NCI-H82 treated with DMSO at 0.1 percent for 48 hours (cell line): ENCODE data around the gene DCTD.

Experiments
- DNase-seq: peaks from one replicate; lab custom pipeline; 2025; ENCODE audit not compliant: unreplicated experiment; lab: John Stamatoyannopoulos, UW

Gene DCTD

DNA sequence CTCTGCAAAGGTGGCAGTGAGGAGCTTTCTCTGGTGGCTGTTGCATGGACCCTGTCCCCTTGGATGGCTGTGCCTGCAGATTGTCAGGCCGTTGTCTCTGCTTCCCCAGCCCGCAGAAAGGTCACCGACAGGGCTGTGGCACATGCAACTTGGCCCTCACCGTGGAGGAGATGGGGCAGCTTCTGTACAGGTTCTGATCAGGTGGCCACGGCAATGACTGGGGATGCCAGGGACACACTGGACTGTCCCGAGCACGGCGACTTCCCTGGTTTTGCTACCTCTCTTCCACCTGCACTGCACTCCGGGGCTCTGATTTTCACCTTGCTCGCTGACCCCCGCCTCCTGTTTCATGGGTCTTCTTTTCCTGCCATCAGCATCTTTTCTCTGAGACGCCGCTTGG, 43.5 kb downstream of the DCTD start:
- no peak for DNase-seq

DNA sequence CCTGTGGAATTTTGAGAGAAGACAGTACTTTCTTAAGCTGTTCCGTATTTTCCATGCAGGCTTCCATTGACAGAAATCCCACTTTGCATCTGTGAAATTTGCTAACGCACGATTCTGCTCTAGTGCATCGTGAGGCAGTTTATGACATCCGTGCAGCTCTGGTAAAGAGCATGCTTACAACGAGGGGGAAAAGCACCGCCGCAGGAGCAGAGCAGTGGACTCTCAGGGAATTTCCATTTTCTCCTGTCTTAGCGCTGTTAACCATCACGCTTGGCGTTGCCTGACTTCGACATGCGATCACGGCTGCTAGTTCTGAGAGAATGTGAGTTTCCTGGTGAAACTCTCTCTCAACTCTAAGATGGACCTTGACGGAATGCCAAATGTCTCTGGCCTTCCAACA, 43.9 kb downstream of the DCTD start:
- DNase-seq, result no peak

DNA sequence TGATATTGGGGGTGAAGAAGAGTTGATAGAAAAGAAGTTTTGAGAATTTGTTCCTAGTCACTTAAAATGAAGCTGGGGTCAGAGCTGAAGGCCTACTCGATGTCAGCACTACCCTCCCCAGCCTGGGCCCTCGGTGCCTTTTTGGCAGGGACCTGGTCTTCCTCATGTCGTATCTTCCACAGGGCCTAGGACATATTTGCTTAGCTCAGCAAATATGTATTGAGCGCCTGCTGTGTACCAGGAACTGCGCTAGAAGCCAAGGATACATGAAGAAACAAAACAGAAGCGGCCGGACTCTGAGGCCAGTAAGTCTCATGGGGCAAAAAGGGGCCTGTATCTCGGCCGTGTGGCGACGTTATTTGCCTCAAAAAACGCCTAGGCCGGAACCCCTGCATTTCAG, 44.3 kb downstream of the DCTD start:
- no peak for DNase-seq

DNA sequence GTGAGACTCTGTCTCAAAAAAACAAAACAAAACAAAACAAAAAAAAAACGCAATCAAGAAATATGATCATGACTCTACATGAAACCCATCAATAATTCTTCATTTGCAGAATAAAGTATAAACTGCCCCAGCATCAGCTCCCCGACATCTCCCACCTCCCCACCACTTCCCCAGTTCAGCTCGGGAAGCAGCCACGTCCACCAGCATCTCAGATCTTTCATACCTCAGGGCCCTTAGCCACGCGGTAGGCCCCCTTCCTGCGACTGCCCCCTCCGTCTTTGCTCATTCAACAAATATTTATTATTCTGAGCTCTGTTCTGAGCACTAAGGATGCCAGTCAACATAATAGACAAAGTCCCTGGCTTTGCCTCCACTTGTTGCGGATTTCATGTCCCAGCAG, 45.6 kb downstream of the DCTD start:
- no peak for DNase-seq

DNA sequence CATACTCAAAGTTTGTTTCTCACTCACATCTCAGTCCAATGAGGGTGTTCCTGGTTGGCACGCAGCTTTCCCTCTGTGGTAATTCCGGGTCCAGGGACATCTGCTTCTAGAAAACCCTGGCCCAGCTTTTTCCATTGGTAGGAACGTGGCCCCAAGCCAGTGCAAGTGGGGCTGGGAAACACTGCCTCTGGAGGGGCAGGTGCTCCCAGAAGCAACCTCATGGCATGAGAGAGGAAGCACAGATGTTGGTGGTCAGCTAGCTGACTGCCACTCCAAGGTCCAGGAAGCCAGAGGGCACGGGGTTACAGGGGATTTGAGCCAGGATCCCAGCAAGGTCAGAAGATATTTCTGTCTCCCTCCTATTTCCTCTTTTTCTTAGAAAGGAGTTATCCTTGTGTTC, 47.5 kb downstream of the DCTD start:
- no peak for DNase-seq

DNA sequence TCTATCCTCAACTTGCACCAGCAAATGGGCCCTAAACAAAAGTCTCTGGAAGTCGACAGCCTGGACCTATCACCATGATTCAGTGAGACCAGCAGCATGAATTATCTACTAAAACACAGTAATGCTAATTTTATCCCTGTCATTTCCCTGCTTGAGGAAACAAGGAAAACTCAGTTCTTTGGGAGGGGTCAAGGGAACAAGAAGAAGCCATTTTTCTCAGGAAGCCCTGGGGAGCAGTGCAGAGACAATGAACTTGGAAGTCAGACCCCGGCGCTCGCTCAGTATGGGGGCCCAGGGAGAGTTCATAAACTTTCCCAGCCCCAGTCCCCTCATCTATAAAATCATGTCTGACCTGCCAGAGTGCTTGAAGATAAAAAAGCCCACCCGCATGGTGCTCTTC, 50.4 kb downstream of the DCTD start:
- DNase-seq, result no peak

DNA sequence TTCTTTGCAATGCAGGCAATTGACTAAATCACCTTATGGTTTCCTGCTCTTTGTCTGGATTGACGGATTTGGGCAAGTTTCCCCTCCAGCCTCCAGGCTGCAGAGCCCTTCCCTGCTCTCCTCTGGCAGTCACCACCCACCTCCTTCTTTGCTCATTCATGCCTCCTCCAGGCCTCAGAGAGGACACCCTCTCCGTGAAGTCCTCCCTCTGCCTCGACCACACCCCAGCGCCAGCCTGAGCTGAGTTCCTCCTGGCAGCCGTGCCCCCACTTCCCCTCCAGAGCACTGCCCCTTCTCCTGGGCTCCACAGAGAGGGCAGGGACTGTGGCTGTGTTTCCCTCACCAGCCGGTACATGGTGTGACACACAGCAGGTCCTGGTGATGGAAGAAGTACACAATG, 53.7 kb downstream of the DCTD start:
- no peak for DNase-seq

DNA sequence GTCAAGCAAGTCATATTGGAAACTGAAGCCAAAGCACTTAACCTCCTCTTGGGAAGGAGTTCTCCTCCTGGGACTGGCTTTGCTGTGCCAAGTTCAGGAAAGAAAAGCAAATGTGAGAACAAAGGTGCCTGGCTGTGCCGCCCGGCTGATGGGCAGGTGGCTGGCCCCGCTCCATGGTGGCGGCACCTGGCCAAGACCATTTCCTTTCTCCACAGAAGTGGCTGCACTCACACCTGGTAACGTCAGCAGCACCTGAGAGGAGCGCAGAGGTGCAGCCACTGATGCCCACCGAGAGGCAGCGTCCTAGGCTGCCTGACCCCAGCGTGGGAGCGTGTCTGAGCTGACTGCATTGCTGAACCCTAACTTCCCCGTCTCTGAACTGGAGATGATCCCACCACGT, 54.3 kb downstream of the DCTD start:
- DNase-seq, result no peak

DNA sequence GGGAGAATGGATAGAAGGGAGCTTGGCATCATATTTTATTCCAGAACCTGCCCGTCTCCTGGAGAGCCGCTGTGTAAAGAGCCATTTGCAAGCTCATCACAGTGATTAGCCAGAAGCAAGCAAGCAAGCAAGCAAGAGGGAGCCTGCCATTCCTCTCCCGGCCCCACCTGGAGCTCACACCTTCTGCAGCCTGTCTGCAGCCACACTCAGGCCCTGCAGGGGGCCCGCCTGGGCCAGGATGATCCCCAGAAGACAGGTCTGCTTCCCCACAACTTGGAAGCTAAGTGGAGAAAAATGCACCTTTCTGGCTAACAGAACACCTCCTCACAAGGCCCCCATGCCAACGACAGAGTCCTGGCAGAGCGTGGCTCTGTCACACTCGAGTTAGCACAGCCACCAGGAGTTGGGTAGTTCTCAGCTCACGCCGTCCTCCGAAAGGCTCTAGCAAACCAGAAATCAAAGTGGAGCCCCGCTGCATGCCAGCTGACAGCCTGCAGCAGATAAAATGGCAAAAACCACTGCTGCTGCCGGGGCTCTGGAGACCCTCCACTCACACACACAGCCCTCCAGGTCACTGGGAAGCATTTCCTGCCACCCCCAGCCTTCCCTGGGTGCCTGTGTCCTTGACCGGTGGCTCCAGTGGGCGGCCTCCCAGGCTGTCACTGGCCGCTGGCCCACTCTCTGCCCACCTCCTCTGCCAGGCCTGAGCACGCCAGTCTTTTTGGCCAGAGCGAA, 54.9 kb downstream of the DCTD start:
- no peak for DNase-seq

DNA sequence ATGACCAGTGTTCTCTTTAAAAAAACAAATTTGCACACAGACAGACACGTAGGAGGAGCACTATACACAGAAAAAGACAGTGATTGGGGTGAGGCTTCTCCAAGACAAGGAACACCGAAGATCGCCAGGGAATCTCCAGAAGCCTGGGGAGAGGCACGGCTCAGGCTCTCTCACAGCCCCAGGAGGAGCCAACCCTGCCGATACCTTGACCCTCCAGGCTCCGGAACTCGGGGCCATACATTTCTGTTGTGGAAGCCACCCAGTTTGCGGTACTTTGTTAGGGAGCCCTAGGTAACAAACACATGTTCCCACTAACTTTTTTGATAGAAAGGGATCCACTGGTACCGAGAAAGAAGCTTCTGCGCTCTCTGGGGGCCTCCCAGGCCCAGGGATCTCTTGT, 55.8 kb downstream of the DCTD start:
- DNase-seq, result no peak

DNA sequence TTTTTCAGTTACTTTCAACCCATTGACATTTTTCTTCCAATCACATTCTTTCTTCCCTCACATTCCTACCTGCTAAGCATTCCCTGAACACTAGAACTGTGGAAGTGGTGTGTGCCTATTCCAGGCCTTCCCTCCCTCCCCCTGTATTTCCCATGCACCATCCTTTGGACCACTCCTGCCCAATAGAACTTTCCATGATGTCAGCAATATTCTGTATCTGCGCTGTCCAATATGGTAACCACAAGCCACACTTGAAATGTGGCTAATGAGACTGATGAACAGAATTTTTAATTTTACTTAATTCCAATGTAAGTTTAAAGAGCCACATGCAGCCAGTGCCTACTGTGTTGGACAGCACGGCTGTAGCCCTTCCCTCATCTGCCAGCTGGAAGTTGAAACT, 57.5 kb downstream of the DCTD start:
- DNase-seq, result no peak

DNA sequence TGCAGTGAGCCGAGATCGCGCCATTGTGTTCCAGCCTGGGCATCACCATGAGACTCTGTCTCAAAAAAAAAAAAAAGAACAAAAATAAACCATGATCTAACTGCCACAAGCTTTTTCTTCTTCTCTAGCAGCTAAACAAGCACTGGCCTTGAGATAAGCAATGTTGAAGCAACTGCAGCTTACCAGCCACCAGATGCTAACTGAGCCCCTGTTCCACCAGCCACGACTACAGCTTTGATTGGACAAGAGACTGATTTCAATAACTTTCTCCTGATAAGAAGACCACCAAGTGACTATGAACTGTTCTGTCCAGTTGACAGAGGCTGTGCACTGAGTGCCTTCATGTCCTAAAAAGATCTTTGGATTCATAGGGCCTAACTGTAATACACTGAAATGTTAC, 58.5 kb downstream of the DCTD start:
- no peak for DNase-seq

DNA sequence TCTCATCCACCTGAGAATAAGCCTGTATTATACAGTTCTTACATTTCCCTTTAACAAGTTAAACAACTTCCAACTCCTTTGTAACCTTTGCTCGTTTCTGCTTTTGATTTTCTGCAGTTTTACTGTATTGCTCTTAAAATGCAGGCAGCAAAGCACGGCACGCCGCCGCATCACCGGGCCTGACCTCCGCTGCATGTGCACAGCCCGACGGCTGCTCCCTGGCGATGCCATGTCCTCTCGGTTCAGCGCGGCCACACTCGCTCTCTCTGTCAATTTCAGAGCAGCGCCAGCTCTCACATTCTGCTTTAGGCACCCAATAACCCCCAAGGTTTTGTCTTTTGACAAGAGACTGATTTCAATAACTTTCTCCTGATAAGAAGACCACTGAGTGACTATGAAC, 60.3 kb downstream of the DCTD start:
- DNase-seq, result no peak

DNA sequence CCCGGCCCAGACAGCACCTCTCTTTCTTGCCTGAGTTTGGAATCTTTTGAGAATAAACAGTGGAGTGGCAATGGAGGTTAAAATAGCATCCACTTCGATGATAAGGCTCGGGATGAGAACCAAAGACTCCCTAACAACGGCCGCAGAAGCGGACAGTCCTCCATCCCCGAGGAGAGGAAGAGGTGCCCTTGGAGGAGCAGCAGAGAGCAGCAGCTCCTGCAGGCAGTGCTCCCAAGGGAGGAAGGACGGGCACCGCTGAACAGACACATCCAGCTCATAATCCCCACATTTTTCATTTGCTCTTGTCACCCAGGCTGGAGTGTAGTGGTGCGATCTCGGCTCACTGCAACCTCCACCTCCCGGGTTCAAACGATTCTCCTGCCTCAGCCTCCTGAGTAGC, 61.3 kb downstream of the DCTD start:
- no peak for DNase-seq

DNA sequence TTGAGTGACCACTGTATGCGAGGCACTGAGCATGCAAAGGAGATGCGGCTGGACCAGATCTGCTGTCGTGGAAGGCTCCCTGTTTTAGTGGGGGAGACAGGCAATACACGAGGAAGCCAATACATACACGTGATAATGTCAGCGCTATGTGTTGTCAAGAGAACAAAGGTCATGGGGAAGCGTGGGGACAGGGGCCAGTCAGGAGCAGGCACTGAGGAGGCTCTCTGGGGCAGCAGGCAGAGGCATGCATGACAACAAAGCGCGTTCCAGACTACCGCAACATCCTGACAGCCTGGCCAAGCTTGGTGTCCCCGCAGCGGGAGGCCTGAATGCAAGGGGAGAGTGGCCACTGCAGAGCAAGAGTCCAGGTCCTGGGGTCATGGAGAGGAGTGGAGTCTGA, 61.9 kb downstream of the DCTD start:
- no peak for DNase-seq

DNA sequence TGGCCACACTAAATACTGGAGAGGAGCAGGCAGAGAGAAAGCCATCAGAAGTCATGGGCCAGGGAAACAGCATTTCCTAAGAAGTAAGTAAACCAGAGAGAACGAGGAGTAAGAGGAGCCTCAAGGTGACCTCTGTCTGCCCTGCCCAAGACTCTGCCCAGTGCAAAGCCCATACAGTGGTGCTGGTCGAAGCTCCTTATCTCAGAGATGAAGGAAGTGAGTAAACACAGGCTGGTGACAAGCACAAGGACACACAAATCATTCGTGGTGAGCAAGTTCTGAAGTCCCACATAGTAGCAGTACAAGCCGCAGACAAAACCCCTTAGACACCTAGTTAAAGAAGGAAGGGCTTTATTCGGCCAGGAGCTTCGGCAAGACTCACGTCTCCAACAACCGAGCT, 62.7 kb downstream of the DCTD start:
- no peak for DNase-seq

DNA sequence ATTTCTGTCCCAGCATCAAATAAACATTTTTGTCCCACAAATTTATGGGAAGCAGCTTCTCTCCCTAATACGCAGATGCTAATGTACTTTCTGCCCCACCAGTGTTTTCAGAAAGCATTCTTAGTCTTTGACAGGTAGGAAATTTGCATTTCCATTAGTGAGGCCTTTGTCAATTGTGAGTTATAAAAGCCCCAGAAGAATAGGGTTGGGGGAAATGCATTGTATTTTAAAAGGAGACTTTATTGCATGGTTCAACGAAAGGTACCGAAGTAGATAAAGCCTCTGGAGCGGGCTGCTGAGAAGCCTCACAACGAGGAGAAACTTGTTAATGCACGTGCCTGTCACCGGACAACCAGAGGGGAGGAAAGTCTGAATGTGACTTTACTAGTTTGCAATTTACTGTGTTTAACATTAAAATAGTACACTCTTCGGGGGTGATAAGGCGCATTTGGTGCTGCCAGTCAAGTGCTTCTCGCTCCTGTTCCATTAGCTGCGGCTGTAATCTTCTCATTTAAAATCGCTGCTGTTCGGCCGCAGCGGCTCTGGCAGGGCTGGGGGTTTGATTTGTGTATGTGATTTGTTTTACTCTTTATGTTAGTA, 63.4 kb downstream of the DCTD start:
- no peak for DNase-seq

DNA sequence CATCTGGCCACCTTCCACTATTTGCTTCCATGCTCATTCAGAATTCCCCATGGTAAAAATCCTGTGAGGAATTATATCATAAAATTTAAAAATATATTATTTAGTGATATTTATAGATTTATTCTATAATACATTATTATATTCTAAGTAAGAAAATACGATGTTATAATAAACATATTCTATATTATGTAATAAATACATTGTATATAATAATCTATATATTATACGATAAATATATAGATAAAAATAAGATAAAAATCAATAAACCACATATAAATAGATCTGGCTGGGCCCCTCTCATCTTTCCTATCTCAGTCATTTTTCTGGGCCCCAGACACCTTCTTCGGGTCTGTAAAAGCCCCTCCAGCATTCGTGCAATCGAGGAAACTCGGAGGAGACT, 68.5 kb downstream of the DCTD start:
- DNase-seq, result no peak

DNA sequence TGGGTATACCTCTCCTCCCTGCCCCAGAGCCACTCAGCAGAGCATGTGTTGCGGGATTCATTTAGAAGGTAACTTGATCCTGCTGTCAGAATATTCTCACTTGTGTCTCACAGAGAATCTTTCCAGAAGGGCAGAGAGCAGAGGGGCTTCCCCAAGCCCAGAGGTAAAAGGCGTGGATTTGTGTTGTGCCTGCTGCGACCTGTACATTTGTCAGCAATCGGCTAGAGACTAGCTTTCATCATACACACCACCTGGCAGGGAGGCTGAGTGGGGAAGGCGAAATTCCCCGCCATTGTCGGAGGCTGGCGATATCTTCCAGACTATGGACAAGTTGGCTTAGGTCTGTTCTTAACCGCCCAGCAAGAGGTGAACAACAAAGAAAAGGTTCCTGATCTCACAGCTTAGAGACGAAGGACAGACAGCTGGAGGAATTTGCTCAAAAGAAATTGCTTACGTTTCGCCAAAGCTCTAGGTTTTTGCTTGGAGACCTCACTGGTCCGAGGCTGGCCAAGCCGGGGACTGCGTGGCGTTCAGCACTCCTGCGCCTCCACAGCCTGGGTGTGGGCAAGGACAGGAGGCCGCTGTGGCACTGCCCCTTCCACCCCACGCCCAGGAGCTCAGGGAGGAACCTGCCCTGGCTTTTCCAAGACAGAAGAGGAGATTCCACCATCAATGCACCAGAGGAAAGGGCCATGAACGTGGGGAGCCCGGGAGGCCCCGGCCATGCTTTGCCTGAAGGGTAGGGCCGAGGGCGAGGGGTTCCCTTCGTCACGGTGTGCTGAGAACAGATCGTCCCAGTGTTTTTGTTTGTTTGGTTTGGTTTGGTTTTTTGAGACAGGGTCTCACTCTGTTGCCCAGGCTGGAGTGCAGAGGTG, 69.4 kb downstream of the DCTD start:
- no peak for DNase-seq

DNA sequence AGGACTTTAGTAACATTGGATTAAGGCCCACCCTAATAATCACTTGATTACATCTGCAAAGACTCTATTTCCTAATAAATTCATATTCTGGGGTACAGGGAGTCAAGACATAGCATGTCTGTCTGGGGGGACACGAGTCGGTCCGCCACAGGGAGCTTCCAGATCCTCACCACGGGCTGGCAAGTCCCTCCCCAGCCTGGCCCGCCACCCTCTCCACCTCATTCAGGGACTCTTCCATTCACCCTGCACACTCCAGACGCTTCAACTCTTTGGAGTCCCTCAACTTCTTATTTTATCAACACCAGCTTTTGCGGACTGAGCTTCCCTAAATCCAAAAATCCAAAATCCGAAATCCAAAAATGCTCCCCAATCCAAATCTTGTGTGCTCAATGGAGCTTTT, 71.2 kb downstream of the DCTD start:
- no peak for DNase-seq

DNA sequence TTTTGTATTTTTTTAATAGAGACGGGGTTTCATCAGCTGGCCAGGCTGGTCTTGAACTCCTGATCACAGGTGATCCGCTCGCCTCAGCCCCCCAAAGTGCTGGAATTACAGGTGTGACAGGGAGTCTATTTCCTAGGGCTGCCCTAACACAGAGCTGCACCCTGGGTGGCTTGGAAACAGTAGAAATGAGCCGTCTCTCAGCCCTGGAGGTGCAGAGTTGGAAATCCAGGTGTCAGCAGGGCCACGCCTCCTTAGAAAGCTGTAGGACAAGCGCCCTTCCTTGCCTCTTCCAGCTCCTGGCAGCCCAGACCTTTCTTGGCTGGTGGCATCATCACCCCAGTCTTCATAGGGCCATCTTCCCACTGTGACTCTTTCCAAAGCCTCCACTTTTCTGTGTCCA, 71.6 kb downstream of the DCTD start:
- DNase-seq, result no peak

DNA sequence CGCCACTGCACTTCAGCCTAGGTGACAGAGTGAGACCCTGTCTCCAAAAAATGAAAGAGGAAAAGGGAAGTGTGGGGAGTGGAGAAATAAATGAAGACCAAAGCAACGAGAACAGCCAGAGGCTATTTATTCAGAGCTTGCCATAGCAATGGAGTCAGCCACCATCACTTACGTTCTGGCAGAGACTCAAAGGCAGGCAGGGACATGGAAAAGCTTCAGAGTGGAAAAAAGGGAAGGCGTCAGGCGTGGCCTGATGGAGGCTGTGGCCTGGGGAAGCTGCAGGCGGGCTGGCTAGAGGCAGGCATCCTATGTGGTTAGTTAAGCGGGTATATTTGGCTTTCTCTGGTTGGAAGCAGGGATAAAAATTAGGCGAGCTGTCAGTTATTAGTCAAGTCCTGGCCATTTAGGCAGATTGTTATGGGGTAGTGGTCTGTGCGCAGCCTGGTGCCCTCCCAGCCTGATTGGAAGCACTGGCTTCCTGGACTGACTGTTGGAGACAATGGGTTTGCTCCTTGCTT, 73.3 kb downstream of the DCTD start:
- no peak for DNase-seq
